Measurements from ENCODE around the gene TMC4.
"Not testable (repeated sequence)": the region's sequence is repeated elsewhere in the genome, so short reads cannot be mapped to it uniquely, and the experiment has no call there.

TMC4 gene, protein sequence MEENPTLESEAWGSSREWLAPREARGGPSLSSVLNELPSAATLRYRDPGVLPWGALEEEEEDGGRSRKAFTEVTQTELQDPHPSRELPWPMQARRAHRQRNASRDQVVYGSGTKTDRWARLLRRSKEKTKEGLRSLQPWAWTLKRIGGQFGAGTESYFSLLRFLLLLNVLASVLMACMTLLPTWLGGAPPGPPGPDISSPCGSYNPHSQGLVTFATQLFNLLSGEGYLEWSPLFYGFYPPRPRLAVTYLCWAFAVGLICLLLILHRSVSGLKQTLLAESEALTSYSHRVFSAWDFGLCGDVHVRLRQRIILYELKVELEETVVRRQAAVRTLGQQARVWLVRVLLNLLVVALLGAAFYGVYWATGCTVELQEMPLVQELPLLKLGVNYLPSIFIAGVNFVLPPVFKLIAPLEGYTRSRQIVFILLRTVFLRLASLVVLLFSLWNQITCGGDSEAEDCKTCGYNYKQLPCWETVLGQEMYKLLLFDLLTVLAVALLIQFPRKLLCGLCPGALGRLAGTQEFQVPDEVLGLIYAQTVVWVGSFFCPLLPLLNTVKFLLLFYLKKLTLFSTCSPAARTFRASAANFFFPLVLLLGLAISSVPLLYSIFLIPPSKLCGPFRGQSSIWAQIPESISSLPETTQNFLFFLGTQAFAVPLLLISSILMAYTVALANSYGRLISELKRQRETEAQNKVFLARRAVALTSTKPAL

DNA sequence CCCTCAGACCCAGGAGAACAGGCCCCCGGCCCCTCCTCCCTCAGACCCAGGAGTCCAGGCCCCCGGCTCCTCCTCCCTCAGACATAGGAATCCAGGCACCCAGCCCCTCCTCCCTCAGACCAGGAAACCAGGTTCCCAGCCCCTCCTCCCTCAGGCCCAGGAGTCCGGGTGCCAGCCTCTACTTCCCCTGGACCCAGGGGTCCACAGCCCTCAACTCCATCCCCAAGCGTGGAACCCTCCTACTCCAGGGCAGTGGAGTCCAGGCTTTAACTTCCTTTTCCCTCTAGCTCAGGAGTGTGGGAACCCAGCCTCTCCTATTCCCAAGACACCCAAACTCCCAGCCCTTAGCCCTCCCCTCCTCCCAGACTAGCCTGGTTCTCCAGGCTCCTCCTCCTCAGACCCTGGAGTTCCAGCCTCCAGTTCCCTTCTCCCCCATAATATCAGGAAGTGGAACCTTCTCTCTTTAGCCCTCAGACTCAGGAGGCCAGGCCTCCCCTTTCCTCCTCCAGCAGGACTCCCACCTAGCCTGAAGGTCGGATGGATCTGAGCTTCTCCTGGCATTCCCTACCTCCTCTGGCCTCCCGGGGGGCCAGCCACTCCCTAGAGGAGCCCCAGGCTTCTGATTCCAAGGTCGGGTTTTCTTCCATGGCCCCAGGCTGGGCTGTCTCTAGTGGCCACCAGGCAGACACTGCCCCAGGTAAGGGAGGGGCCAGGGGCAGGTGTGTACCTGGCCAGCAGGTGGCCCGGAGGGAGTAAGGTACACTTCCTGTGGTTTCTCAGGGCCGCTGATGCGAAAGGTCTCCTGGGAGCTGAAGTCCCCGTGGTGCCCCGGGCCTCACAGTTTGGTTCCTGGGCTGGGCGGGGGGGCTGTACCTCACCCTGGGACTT lies at the start of gene TMC4:
Gene TMC4 (minus strand): TSS at position 690 of the 888 bp plus-strand sequence. CDS start 43 bp downstream, at position 647.
- intact Hi-C loops (cut with DNase I): no loop called here
- DNase-seq: no peak

DNA sequence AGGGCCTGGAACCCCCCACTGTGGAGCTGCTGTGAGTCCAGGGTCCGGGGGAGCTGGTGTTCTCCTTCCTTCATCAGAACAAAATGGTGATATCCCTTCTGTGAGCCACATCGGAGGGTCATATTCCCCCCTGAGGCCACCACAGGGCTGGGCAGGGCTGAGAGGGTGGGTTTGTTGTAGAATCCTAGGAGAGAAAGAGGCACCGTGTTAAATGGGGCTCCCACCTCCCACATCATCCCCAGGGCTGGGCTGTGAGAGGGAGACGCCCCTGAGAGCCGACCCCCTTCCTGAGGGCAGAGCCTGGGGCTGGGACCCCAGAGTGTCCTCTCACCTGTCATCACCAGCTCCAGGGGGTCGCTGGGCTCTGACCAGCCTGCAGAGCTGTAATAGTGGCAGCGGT lies 49.0 kb upstream of the TMC4 start:
- DNase-seq; intact Hi-C loops (cut with DNase I): not testable (repeated sequence)

DNA sequence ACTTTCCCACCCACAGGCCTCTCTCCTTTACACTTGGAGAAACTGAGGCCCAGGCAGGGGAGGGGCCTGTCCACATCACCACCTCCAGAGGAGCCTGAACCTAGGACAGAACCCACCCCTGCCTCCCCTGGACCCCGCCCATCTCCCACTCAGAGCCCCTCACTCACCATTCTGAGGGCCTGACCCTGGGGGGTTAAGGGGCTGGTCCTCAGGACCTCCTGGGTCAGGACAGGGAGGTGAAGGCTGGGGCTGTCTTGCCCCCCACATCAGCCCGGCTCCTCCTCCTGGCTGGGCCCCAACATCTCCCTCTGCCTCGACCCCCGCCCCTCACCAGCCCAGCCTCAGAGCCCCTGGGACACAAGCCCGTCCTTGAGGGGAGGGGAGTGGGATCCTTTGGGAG lies 46.7 kb upstream of the TMC4 start:
- DNase-seq; intact Hi-C loops (cut with DNase I): not testable (repeated sequence)

DNA sequence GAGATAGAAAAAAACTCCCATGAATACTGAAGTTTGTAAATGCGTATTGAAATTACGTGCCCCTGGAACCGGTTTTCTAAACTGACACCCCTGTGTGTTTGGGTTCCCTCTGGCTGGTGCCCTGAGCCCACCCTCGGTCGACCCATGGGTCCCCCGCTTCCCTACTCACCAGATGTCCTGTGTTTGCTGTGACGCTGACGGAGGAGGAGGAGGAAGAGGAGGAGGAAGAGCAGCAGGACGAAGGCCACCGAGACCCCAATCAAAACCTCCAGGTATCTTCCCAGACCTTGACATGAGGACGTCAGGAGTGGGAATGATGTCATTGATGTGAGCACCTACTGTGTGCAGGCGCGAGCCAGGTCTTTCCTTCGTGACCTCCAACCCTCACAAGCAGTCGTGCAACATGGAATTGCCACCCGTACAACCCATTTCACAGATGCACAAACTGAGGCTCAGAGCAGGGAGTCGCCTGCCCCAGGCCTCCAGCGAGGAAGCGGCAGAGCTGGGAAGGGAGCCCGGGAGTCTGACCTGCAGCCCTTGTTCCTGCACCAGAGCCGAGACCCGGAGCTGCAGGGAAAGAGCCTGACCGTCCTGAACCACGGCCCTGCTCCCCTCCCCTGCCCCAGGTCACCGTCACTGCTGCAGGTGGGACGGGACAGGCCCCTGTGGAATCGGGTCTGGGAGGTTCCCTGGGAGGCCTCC lies 46.2 kb upstream of the TMC4 start:
- no peak for DNase-seq
- intact Hi-C loops (cut with DNase I): no loop called here

DNA sequence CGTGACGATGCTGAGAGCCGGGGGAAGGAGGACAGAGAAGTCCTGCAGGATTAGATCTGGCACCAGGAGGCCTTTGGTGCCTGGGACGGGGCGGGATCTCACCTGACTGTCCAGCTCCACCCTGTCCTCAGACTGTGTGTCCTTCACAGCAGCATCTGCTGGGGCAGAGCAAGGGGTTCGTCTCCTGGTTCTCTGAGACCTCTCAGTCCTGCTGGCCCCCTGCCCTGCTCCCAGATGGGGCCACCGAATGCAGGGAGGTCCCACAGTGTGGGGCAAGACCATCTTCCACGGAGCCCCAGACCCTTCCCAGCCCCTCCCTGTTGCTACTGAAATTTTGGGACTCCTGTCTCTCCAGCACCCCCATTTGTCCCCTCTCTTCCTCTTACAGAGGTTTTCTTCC lies 45.3 kb upstream of the TMC4 start:
- intact Hi-C loops (cut with DNase I): no loop called here
- no peak for DNase-seq

DNA sequence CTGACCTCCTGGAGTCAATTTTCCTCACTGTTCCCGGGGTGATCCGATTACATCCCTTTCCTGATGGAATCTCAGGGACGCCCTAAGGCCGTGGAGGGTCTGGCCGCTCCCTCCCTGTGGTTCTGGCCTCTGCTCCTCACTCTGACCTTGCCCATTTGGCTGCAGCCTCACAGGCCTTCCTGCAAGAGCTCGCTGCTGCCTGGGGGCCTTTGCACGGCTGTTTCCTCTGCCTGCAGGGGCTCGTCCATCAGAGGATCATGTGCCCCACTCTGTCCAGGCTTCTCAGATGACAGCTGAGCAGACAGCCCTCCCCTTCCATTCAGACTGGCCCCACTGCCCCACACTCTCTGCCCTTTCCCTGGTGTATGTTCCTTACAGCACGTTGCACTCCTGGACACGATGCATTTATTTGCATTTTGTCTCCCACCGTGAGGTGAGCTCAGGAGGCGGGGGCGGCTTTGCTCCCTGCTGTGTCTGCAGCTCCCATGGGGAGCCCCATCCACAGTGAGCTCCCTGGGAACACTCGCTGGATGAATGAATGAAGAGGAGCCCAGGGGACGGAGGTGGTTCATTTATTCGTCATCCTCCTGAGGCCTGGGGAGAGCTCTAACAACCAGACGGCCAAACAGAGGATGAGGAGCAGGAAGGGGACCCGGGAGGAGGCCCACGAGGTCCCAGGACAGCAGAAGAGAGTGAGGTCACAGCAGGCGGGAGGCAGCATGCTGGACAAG lies 44.7 kb upstream of the TMC4 start:
- intact Hi-C loops (cut with DNase I); DNase-seq: not testable (repeated sequence)

DNA sequence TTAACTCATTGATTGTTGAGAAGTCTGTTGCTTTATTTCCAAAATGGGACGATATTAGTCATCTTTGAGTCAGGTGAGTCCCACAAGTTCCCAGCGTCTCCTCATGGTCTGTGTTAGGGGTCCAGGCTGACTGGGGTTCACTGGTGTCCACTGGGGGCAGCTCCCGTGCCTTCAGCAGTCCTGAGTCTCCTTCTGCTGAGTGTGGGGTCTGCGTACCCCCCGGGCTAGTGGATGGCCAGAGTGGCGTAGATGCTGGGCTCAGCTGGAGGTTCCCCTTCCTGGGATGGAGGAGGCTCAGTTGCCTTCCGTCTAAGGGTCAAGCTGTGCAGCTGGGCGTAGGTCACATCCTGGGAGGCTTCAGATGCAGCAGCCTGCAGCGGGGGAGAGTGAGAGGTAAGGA lies 43.9 kb upstream of the TMC4 start:
- DNase-seq: no peak
- intact Hi-C loops (cut with DNase I): no loop called here

DNA sequence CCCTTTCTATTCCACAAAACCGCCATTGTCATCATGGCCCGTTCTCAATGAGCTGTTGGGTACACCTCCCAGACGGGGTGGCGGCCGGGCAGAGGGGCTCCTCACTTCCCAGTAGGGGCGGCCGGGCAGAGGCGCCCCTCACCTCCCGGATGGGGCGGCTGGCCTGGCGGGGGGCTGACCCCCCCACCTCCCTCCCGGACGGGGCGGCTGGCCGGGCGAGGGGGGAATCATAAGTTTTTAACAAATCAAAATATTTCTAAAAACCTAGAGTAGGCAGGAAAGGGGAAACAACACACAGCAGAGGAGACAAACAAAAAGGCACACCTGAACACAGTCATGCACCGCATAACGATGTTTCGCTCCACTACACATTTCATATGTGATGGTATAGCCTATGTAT lies 41.8 kb upstream of the TMC4 start:
- intact Hi-C loops (cut with DNase I); DNase-seq: not testable (repeated sequence)

DNA sequence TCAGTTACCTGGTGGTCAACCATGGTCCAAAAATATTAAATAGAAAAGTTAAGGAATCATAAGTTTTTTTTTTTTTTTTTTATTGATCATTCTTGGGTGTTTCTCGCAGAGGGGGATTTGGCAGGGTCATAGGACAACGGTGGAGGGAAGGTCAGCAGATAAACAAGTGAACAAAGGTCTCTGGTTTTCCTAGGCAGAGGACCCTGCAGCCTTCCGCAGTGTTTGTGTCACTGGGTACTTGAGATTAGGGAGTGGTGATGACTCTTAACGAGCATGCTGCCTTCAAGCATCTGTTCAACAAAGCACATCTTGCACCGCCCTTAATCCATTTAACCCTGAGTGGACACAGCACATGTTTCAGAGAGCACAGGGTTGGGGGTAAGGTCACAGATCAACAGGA lies 41.3 kb upstream of the TMC4 start:
- intact Hi-C loops (cut with DNase I); DNase-seq: not testable (repeated sequence)

DNA sequence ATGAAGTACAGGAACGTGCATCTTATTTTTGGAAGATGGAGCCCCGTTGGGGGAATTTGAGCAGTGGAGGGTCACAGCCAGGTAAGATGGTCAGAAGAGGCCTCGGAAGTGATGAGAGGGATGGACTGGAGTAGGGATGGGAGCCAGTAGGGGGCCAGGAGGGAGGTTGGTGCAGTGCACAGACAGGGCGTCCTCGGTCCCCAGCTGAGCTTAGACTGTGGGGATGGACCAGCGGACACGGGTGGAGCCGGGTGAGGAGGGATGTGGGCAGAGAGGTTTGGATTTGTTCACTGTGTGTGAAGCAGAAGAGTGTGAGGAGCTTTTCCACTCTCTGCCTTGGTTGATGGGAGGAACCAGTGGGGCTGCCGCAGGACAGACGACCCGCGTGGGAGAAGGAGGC lies 38.3 kb upstream of the TMC4 start:
- intact Hi-C loops (cut with DNase I): no loop called here

DNA sequence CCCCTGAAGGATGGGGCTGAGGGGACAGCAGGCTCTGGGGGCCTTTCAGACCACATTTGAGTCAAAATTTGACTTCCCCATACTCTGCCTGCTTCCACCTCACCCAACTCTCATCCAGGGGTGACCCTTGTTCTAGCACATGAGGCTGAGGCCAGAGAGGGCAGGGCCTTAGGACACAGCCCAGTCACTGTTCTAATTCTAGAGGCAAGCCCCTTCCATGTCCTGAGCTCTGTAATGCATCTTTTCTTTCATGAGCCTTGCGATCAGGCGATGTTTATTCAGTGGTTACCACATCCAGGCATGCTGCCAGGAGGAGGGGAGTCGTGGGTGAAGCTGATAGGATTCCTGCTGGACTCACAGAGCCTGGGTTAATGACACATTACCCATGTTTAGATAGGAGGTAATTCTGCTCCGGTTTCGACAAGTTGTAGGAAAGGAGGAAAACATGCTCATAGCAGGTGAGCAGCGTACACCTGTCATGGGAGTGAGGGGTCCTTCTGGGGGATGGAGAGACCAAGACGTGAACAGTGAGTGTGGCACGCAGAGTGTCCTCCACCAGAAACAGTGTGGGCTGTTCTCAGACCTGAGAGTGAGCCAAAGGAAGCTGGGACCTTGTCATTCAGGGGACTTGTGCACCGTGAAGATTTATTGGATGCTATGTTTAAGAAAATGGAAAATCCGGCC lies 37.0 kb upstream of the TMC4 start:
- intact Hi-C loops (cut with DNase I): no loop called here
- peak in 41 of 42 donors; percentile 32 to 90 (median 77) for DNase-seq

More for the DNA sequence above, 38.3 kb upstream of the TMC4 start:
- no peak for DNase-seq

DNA sequence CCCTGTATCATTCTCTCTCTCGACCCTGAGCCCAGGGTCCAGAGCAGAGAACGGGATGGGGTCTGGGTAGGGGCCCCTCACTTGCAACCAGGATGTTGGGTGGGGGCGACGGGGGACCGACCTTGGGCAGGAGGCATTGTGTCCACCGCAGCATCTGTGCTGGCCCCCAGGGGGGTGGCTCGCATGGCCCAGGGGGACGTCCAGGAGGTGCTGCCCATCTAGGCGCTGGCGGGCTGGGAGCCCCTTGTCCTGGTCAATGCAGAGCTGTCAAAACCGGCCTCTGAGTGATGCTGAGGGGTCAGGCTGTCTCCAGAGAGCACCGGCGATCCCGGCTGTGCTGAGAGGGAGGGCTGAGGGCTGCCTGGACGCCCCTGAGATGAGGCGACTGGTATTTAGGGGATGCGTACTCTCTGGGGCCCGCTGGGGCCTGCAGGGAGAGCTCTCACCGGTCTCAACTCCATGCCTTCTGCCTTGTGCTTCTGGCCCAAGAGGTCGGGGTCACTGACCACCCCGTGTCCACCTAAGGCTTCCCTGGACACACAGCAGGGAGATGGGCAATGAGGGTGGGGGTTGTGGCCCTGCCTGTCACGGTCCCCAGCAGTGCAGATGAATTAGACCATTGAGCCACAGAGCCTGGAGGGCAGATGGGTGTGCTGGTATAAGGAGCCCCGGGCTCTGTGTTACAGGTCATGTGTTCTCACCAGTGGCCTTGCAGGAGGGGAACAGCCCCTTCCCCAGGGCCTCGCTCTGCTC lies 36.3 kb upstream of the TMC4 start:
- peak in 22 of 42 donors; percentile 21 to 67 (median 46) for DNase-seq
- intact Hi-C loops (cut with DNase I): no loop called here

DNA sequence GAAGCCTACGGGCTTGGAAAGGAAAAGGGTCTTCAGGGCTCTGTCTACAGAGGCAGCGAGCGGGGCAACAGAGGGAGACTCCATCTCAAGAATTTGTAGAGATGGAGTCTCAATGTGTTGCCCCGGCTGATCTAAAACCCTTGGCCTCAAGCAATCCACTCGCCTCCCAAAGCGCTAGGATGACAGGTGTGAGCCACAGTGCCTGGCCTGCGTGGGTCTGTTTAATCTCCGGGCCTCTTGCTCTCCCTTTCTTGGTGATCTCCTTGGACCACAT lies 35.8 kb upstream of the TMC4 start:
- no peak for DNase-seq
- intact Hi-C loops (cut with DNase I): no loop called here

DNA sequence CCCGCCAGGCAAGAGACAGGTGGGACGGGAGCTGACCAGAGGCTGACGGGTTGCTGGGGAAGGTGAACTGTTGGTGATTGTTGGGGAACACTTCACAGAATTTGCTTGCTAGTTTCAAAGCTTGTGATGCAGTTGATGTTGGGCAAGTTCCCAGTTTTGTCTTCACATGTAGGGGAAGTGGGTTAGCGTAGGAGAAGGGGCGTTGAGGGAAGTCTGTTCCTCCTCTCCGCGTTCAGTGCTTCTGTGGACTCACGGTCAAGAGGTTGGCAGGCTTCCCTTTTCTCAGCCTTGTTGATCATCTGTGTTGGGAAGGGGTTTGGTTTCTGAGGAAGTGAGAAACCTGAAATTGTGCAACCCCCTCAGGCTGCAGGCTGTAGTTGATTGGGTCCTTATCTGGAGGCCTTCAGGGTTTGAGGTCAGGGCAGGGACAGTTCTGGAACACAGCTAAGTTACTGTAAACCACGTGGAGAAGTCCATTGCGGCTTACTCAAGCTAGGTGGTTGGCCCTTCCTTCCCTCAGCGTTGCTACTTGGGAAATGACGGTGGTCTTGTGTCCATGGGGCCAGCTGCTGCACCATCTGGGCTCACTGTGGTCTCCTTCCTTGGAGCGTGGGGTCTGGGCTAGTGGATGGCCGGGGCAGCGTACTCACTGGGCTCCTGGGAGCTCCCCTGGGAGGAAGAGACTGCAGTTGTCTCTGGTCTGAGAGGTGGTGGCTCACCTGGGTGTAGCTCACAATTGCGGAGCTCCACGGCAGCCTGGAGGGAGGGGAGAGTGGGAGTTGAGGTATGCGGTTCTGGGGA lies 35.2 kb upstream of the TMC4 start:
- intact Hi-C loops (cut with DNase I): no loop called here
- peak in 34 of 42 donors; percentile 10 to 76 (median 50) for DNase-seq

DNA sequence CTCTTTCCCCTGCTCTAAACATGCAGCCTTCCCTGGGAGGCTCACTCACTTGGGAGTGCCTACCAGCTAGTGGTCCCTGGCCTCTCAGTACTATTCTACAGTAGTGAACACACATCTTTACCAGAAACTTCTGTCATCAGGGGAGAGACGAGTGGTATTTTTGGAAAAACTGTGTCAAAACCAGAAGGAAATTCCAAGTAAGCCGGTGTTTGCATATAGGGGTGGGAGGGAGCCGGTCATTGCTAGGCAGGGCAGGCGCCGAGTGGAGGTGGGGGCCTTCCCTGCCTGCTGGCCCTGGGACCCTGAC lies 34.7 kb upstream of the TMC4 start:
- intact Hi-C loops (cut with DNase I): no loop called here
- DNase-seq: no peak

DNA sequence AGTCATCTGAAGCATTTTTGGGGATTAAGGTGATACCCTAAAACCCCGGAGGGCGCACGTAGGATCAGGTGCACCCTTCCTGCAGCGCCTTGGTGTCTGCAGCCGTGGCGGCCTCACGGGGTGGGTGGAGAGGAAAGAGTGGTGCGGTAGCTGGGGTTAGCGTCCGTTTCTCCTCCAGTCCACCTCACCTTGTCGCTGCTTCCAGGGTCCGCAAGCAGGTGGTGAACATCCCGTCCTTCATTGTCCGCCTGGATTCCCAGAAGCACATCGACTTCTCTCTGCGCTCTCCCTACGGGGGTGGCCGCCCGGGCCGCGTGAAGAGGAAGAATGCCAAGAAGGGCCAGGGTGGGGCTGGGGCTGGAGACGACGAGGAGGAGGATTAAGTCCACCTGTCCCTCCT lies 34.2 kb upstream of the TMC4 start:
- intact Hi-C loops (cut with DNase I); DNase-seq: not testable (repeated sequence)

DNA sequence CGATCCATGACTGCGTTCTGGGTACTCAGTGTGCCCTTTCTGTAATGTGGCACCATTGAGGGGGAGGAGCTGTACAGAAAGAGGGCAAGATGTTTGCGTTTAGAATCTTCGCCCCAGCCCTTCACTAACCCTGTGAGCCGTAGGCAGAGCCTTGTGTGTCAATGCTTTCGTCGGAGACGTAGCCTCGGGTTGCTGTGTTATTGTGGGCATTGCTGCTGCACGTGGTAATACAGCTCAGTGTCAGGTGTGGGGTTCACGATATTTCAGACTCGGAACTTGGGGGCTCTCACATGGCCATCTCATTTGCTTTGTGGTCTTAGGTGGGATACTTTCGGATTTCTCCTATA lies 33.8 kb upstream of the TMC4 start:
- intact Hi-C loops (cut with DNase I): no loop called here
- DNase-seq: no peak
